ENCODE measurements around the gene SEMA3A.

SEMA3A gene

GRCh38 chr7:83930262-83930661 lies 264.3 kb downstream of the SEMA3A start:
- DNase-seq (ENCODE audit: low read depth in 2 of 2), result no peak

GRCh38 chr7:83925860-83926259 lies 268.7 kb downstream of the SEMA3A start:
- no peak for DNase-seq (ENCODE audit: low read depth in 2 of 2)

GRCh38 chr7:83921941-83922607 lies 272.5 kb downstream of the SEMA3A start:
- DNase-seq (ENCODE audit: low read depth in 2 of 2), result no peak

- DNase-seq (ENCODE audit: low read depth in 2 of 2), result no peak
These were observed 273.2 kb downstream of the SEMA3A start for GRCh38 chr7:83921271-83921940.

- no peak for DNase-seq (ENCODE audit: low read depth in 2 of 2)
These were observed 276.4 kb downstream of the SEMA3A start for GRCh38 chr7:83918142-83918541.

- no peak for DNase-seq (ENCODE audit: low read depth in 2 of 2)
These were observed 281.4 kb downstream of the SEMA3A start for GRCh38 chr7:83913174-83913573.

GRCh38 chr7:83908526-83908925 lies 286.1 kb downstream of the SEMA3A start:
- no peak for DNase-seq (ENCODE audit: low read depth in 2 of 2)
